NOMO-1 treated with DMSO at 0.1 percent for 48 hours (cell line): ENCODE data around the gene PRM3.

Experiments used
- DNase-seq: peaks from one replicate; lab custom pipeline; 2025; ENCODE audit not compliant: unreplicated experiment; lab: John Stamatoyannopoulos, UW

The PRM3 gene

GRCh38 chr16:11259655-11260595 lies 13.5 kb downstream of the PRM3 start:
- no peak for DNase-seq

GRCh38 chr16:11258553-11259492 lies 14.6 kb downstream of the PRM3 start:
- peak; percentile 14 for DNase-seq

- DNase-seq: peak; percentile 64
Measured at GRCh38 chr16:11257131-11257938, 16.1 kb downstream of the PRM3 start.

GRCh38 chr16:11256661-11257130 lies 16.7 kb downstream of the PRM3 start:
- no peak for DNase-seq

GRCh38 chr16:11255737-11256660 lies 17.4 kb downstream of the PRM3 start, which contains the start of gene SOCS1:
TSS of gene SOCS1 (minus strand) at chr16:11256204. CDS start at chr16:11255478, 726 bp downstream.
- DNase-seq: peak; percentile 76

GRCh38 chr16:11254913-11255736 lies 18.3 kb downstream of the PRM3 start:
- DNase-seq: no peak

GRCh38 chr16:11253995-11254912 lies 19.2 kb downstream of the PRM3 start:
- no peak for DNase-seq

- peak; percentile 3 for DNase-seq
Measured at GRCh38 chr16:11253009-11253994, 20.1 kb downstream of the PRM3 start.

- DNase-seq: no peak
Measured at GRCh38 chr16:11252482-11252931, 20.9 kb downstream of the PRM3 start.

- no peak for DNase-seq
Measured at GRCh38 chr16:11251525-11252481, 21.6 kb downstream of the PRM3 start.

- DNase-seq: no peak
Measured at GRCh38 chr16:11250786-11251524, 22.5 kb downstream of the PRM3 start.

- DNase-seq: no peak
Measured at GRCh38 chr16:11250091-11250785, 23.2 kb downstream of the PRM3 start.

GRCh38 chr16:11249233-11250061 lies 24.0 kb downstream of the PRM3 start:
- no peak for DNase-seq
